GM18951 (cell line): ENCODE results near the gene SLCO4A1.

Experiments
- POLR2A ChIP-seq: IDR thresholded peaks from 4 replicates; pipeline ENCODE4 v1.6.1; 2011; ENCODE audit warnings: mild to moderate bottlenecking; ENCODE audit not compliant: insufficient read length, insufficient read depth; ENCODE audit errors: extremely low read depth
- in situ Hi-C: fragments of 300-500 bp; cut with MboI; formaldehyde crosslinking; loops from one replicate; pipeline ENCODE4 v1.12.0; 2022; ENCODE audit warnings: low sequenced_read_pairs, mixed read lengths, inconsistent platforms; ENCODE audit not compliant: unreplicated experiment

Gene SLCO4A1

DNA sequence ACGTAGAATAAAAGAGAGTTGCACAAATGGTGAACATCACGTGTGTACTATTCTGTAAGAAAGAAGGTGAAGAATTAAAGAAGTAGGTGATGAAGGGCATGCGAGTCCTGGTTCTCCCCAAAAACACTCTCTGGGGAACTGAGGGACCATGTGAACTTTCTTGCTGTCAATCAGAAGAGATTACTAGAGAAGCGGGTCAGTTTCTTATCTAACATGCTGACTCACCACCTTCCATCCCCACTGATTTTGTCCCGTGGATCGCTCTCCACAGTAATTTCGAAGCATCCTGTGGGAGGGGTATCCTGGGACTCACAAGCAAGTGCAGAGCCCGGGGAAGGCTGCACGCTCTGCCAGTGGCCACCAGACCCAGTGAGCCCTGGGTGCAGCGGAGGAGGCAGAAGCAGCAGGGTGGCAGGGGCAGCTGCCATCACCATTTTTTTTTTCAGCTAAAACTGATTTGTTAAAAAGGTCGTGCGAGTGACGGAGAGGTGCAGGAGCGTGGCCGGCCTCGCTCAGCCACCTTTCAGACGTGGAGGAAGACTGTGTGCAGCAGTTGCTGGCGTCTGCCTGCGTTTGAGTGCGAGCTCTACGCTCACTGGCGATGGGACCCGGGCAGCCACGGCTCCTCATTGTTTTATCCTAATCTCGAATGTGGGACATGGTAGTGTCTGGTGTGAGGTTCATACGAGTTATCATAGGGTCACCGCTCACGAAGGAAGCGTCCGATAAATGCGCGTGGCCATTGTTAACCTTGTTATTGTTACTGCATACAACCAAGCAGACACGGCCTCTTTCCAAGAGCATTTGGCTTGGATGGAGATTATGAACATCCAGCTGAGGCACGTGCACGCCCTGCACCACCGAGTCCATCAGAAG is 28.0 kb upstream of the SLCO4A1 start:
- TF ChIP-seq POLR2A, result no peak

DNA sequence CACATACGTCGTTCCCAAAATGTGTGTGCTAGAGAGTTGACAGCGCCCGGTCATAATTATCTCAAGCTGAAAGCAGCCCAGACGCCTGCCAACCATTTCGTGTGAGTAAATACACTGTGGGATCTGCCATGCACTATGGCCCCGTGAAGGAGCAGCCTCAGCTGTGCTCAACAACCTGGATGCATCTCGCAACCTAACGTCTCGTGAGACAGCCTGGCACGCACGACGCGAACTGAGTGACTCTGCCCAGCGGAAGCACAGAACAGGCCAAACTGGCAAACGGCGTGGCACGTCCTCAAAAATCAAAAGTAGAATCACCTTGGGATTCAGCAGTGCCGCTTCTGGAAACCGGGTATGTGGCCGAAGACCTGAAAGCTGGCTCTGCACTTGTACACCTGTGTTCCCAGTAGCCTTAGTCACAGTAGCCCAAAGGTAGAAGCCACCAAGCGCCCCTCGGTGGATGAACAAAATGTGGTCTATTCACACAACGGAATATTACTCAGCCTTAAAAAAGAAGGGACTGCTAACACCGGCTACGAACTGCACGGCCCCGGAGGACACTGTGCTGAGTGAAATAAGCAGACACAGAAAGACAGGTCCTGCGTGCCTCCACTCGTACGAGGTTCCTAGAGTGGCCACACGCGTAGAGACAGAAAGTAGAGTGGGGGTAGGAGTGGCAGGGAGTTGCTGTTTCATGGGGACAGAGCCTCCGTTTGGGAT is 27.2 kb upstream of the SLCO4A1 start:
- in situ Hi-C loops, result no loop called here
- no peak for TF ChIP-seq POLR2A

More for the DNA sequence above, 28.0 kb upstream of the SLCO4A1 start:
- in situ Hi-C loops, result no loop called here

DNA sequence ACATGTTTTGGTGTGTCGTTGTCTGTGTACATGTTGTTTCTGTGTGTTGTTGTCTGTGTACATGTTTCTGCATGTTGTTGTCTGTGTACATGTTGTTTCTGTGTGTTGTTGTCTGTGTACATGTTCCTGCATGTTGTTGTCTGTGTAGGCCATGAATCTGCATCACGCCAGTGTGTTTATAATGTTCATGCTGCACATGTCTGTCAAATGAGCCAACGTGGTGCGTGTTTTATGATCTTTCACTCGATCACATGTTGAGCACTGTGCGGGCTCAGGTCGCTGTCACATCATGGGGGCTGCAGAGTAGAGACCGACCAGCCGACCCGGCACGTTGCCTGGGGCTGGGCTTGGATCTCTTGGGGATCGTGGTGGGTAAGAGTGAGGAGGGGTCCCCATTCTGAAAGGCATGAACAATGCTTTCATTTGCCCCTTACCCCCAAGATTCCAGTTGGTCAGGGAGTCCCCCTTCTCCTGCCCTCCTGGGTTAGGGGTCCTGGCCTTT is 26.5 kb upstream of the SLCO4A1 start:
- TF ChIP-seq POLR2A, result no peak
- in situ Hi-C loops, result no loop called here

DNA sequence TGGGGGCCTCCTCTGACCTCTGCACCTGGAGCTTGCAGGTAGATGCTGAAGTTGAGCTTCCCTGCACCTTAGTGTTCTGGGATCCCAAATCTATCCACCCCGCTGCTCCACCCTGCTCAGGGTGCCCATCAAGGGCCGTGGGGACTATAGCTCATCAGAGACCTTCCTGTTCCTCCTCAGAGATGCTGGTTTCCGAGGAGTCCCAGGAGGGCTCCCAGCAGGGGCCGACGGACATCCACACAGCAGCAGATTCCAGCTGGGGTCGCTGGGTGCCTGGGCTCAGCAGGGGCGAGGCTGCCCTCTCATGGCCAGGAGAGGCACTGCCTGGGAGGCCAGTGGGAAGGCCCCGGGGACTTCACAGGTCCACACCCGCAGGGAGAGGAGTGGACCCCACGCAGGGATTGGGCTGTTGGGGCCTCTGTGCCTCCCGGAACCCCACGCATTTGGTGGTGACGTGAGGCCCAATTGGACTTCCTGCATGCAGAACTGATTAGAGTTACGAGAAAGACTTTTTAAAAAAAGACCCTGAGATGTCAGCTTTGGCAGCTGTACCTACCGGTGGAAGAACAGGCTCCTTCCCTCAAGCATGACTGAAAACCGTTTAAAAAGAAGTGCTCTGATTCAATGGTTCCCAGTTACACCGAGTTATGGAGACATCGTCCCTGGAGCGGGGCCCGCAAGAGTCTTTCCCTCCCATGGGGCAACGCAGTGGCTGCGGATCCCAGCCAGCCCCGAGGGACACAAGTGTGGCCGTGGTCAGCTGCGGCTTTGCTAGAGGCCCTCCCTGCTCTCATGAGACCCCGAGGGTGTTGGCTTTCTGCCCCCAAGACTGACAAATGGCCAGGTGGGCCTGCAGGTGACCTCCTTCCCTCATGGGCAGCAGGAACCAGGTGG is 25.3 kb upstream of the SLCO4A1 start:
- no peak for TF ChIP-seq POLR2A
- in situ Hi-C loops, result no loop called here

DNA sequence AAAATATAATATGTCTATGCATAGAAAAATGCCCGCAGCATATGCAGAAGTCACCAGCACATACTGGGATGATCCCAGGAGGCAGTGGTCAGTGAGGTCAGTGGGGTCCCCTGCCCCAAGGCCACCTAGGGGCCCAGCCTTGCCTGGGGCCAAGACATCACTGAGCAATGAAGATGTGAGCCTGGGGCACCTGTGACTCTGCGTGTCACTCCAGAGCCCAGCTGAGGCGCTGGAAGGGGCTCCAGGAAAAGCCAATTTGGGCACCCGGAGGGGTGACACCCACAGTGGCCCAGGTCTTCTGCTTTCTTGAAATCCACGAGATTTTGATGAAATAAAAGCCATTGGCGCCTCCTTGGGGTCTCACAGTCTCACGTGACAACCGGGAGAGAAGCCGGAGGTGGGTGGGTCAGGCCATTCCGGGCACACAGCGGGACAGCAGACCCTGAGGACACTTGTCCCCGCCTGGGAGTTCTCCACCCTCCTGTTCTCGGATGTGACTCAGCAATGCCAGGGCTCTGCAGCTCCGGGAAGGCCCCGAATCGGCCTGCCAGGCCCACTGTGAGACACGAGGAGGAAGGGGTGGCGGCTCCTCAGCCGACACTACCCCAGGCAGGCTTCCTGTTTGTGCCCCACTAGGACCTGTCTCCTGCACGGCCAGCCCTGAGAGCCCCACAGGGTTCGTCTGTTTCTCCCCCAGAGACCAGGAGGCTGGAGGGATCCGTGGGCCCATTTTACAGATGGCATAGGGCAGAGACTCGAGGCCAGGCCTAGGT is 24.4 kb upstream of the SLCO4A1 start:
- in situ Hi-C loops, result no loop called here
- TF ChIP-seq POLR2A, result peak; percentile 22

DNA sequence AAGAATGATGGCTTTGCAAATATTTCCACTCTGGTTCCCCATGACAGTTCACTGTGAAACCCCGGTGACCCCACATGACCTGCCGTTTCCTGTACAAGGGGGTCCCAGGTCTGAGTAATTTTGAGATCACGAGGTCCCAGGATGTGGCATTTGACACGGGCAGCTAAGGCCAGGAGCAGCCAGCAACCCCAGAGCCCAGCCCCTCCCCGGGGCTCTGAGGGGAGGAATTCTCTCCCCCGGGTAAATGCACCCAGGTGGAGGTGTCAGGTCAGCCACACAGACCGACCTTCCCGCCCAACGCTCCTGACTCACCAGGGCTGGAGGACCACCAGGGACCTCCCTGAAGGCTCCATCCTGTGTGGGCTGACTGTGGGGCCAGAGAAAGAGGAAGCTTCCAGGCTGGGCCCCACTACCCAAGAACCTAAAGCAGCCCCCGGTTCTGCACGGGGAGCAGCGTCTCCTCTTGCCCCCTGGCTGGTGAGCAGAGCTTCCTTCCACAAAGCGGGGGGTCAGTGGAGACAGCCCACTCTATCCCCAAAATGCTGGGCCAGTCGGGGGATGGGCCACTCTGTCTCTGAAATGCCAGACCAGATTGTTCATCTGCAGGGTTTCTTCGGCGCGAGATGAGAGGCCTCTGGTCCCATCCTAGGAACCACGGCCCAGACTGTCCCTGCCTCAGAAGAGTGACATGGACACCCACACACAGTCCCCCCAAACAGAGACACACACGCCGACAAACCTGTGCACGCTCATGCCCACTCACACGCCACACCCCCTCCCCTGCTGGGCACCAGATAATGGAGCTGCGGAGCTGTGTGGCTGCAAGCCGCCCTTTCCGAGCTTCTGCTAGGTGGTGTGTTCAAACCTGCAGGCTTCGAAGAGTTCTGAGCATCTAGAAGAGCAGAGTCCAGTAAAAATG is 23.4 kb upstream of the SLCO4A1 start:
- in situ Hi-C loops, result no loop called here

DNA sequence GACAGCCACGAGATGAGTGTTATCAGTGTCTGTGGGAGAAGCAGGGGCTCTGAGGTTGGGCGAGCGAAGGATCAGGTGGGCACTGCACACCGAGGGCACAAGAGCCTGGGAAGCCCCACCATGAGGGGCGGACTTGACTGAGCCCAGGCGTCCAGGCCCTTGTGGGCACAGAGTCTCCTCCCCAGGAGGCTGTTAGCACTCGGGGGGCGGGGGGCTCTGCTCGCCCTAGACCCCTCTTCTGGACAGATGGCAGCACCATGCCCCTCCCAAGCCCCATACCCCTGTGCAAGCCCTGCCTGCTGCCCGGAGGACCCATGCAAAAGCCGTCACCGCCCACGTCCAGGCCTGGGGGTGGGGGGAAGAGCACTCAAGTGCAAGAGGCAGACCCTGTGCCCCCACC is 21.7 kb upstream of the SLCO4A1 start:
- in situ Hi-C loops, result no loop called here
- TF ChIP-seq POLR2A, result no peak

More for the DNA sequence above, 23.4 kb upstream of the SLCO4A1 start:
- TF ChIP-seq POLR2A, result no peak

DNA sequence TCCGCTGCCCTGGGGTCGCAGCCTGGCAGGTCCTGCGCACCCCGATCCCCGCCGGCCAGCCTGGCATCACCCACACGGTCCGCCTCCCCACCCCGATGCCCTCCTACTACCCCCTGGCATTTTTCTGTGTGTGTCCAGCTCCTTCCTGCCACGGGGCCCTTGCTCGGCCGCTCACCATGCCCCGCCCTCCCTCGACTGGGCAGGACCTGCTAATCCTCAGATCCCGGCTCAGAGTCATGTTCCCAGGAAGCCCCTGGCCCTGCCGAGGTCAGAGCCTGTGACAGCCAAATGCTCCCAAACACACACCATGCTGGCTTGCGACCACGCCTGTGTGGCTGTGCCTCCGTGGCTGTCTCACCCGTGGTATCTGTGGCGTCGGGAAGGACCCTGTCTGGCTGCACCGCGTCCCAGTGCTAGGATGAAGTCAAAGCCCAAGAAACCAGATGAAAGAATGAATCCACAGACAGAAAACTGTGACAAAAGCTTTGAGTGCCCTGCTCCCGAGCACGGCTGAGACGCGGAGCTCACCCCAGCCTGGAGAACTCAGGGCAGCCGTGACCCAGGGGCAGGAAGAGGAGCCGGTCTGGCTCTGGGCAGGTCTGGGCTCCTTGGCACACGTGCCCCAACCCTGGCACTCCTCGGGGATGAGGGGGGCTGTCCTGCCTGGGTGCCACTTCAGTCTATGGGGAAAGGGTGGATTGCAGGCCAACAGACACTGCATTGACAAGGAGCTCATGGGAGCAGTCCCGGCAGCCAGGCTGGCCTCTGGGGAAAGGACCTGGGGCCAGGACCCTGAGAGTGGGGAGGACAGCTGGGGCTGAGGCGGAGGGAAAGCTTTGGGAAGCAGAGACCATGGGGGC is 20.8 kb upstream of the SLCO4A1 start:
- TF ChIP-seq POLR2A, result no peak
- in situ Hi-C loops, result no loop called here

DNA sequence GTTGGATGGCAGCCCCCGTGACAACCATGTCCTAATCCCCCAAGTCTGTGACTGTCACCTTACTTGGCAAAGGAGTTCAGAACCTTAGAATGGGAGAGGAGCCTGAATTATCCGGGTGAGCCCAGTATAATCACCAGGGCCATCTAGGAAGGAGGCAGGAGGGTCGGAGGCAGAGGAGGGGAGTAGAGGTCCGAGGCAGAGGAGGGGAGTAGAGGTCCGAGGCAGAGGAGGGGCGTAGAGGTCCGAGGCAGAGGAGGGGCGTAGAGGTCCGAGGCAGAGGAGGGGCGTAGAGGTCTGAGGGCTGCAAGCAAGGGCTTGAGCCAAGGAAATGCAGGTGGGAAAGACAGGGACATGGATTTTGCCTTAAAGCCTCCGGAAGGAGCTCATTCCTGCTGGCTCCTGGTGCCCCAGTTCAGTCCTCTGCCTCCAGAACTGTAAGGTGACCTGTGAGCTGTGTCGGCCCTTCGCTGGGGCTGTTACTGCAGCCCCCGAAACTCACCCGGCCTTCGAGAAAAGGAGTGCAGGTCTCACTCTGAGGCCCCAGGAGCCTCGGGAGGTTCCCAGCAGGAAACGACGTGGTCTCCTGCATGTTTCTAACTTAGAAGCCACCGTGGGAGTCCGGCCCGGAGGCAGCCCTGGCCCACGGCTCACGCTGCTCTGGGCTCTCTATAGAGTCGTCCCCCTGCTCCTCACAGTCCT is 20.0 kb upstream of the SLCO4A1 start:
- TF ChIP-seq POLR2A, result no peak

DNA sequence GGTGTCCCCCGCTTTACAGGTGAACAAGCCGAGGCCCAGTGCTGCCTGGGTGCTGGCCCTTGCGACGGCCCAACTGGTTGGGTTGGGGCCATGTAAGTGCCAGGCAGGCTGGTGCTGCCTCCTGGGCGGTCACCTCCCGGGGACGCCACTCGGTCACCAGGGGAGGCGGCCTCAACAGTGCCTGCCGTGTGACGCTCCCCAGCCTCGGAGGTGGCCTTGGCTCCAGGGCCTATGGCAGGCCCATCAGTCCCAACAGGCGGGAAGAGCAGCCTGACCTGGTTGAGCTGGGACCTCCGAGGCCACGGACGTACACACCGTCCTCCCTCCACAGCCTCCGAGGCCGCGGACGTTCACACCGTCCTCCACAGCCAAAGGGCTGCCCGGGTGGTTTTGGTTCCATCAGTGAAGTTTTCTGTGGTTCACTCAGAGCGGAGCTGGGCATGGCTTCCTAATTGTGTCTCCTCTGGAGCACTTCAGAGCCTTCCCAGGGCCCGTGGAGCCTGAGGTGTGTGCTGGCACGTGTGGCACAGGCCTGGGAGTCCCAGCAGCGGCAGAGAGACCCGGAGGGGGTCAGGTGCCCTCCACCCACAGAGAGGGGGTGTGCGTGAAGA is 19.3 kb upstream of the SLCO4A1 start:
- in situ Hi-C loops, result no loop called here
- TF ChIP-seq POLR2A, result no peak

More for the DNA sequence above, 20.0 kb upstream of the SLCO4A1 start:
- in situ Hi-C loops, result no loop called here
